BE2C (cell line): ENCODE results near the gene VSTM2A.

ENCODE experiments used
- DNase-seq: peaks from one replicate; pipeline ENCODE4 v3.0.0-alpha.2; 2020
- H3K27me3 ChIP-seq: fragments of 250-450 bp; sonication (Bioruptor Pico); 2 replicates; pipeline ENCODE4 v1.5.1; 2020; ENCODE audit warnings: mild to moderate bottlenecking
- H3K36me3 ChIP-seq: fragments of 250-450 bp; sonication (Bioruptor Pico); 2 replicates; pipeline ENCODE4 v1.5.1; 2020; ENCODE audit warnings: mild to moderate bottlenecking
- H3K4me1 ChIP-seq: fragments of 250-450 bp; sonication (Bioruptor Pico); 2 replicates; pipeline ENCODE4 v1.5.1; 2020
- H3K4me3 ChIP-seq: 2 replicates; pipeline ENCODE4 v1.5.1; 2011; ENCODE audit warnings: low read depth, low read length
- H3K9me3 ChIP-seq: fragments of 250-450 bp; sonication (Bioruptor Pico); 2 replicates; pipeline ENCODE4 v1.5.1; 2020
- TF ChIP-seq, protein P1 (sequence below): IDR thresholded peaks from 2 replicates; pipeline ENCODE4 v1.5.1; 2012; ENCODE audit warnings: mild to moderate bottlenecking, low read depth, low read length

Gene VSTM2A

DNA sequence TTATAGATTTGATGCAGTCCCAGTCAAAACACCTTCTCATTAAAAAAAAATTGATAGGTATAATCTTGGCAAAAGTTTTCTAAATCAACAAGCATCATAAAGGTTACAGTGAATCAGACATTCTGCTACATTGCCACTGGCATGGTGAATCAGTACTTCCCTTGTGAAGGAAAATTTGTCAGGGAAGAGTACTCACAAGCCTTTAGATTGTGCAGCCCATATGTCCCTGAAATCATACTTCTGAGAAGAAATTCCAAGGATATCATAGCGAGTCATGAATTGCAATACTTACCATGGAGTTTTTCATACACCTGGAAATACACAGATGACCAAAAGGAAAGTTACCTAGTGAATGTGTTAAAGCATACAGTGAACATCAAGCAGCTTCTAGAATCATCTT lies 17.2 kb downstream of the VSTM2A start:
- Histone ChIP-seq H3K4me3 (no peak overlapping the region), H3K4me1 (peaks cover 6% of the 10 kb centered on the region; the same call in 1 of the 2 replicates), H3K9me3 (no peaks in the 10 kb centered on the region), H3K36me3 (no peaks in the 10 kb centered on the region; the same call in none of the 2 replicates), H3K27me3 (no peaks in the 10 kb centered on the region)
- no peak for DNase-seq
- TF ChIP-seq, protein P1, sequence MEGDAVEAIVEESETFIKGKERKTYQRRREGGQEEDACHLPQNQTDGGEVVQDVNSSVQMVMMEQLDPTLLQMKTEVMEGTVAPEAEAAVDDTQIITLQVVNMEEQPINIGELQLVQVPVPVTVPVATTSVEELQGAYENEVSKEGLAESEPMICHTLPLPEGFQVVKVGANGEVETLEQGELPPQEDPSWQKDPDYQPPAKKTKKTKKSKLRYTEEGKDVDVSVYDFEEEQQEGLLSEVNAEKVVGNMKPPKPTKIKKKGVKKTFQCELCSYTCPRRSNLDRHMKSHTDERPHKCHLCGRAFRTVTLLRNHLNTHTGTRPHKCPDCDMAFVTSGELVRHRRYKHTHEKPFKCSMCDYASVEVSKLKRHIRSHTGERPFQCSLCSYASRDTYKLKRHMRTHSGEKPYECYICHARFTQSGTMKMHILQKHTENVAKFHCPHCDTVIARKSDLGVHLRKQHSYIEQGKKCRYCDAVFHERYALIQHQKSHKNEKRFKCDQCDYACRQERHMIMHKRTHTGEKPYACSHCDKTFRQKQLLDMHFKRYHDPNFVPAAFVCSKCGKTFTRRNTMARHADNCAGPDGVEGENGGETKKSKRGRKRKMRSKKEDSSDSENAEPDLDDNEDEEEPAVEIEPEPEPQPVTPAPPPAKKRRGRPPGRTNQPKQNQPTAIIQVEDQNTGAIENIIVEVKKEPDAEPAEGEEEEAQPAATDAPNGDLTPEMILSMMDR: no peak

DNA sequence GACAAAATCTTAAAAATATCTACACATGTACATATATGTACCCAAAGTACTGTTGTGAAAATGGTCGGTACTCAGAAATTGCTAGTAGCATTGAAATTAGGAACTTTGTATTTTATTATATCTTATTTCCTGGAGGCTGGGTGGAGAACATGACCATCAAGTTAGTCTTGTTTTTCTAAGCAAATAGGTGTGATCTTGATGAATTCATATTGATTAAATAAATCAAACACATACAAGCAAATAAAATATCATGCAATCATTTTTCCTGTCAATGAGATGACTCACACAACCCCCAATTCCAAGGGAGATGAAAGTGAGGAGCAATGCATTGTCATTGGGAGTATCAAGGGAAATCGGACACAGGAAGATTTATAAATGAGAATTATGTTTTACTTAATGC lies 18.0 kb downstream of the VSTM2A start:
- Histone ChIP-seq H3K4me1 (peaks cover 6% of the 10 kb centered on the region; the same call in 1 of the 2 replicates), H3K9me3 (no peaks in the 10 kb centered on the region), H3K27me3 (no peaks in the 10 kb centered on the region), H3K4me3 (no peak overlapping the region), H3K36me3 (no peaks in the 10 kb centered on the region; the same call in 1 of the 2 replicates)
- TF ChIP-seq, protein P1: no peak
- no peak for DNase-seq

DNA sequence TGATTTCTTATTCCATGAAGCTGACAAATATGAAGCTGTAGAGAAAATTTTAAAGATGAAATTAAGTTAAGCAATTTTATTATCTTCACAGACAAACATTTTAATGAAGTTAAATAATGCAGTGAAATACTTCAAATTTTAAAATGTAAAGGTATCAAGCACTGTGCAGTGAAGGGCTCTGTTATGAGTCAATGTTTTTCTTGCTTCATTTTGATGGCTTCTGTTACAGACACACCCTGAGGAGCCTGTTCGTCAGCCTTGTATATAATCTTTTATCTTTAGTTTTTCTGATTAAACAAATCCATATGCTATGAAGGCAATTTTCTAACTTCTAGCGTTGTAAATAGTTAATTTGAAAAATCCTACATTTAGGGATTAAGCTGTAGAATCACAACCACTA lies 18.5 kb downstream of the VSTM2A start:
- H3K4me1 ChIP-seq: peaks cover 6% of the 10 kb centered on the region; the same call in 1 of the 2 replicates
- no peak overlapping the region for H3K4me3 ChIP-seq
- no peaks in the 10 kb centered on the region; the same call in 1 of the 2 replicates for H3K36me3 ChIP-seq
- TF ChIP-seq, protein P1: no peak
- no peaks in the 10 kb centered on the region for H3K9me3 ChIP-seq
- DNase-seq: no peak
- no peaks in the 10 kb centered on the region for H3K27me3 ChIP-seq

DNA sequence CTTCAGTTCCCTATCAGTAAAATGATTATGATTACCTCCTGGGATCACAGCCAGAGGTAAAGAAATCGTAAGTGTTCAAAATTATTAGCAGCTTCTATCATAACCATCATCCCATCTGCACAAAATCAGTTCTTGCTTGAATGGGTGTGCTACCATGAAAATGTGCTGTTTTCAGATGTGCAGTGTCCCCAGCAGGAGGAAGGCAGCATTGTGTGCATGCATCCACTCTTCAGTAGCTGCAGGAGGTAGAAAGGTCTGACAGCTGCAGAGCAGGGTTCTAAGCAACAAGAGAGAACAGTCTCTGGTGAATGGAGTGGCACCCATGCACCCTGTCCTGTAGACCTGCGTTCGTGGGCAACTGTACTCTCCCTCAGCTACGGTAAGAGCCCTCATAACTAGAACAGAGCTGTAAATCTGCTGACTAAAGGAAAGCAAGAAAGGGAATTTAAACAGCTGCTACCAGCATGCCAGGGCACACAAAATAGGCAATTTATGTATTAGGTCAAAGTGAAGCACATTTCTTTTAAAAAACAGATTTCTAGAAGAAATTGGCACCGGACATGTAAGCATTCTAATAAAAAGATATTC lies 21.2 kb downstream of the VSTM2A start:
- DNase-seq: no peak
- TF ChIP-seq, protein P1: peak; percentile 23; the same call in 1 of the 2 replicates
- no peaks in the 10 kb centered on the region for H3K4me1 ChIP-seq
- no peaks in the 10 kb centered on the region for H3K9me3 ChIP-seq
- H3K4me3 ChIP-seq: no peak overlapping the region
- no peaks in the 10 kb centered on the region for H3K36me3 ChIP-seq
- no peaks in the 10 kb centered on the region for H3K27me3 ChIP-seq

DNA sequence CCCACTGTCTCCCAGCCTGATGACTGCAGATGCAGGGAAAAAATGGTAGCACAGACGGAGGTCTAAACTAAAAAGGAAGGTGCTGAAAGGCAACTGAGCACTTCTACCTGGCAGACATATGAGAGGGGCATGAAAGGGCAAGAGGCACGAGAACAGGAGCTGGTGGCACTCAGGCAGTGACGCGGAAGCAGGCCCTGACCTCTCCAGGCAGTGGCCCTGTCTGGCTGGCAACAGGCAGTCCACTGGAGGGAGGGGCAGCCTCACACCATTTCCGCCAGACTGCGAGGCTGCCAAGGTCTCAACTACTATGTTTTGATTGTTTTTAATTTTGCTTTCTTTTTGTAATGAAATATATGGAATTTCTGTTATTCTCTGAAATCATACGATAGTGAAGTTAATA lies 23.3 kb downstream of the VSTM2A start:
- Histone ChIP-seq H3K27me3 (no peaks in the 10 kb centered on the region), H3K36me3 (no peaks in the 10 kb centered on the region), H3K4me3 (no peak overlapping the region), H3K9me3 (no peaks in the 10 kb centered on the region), H3K4me1 (no peaks in the 10 kb centered on the region)
- DNase-seq: no peak
- TF ChIP-seq, protein P1: no peak

DNA sequence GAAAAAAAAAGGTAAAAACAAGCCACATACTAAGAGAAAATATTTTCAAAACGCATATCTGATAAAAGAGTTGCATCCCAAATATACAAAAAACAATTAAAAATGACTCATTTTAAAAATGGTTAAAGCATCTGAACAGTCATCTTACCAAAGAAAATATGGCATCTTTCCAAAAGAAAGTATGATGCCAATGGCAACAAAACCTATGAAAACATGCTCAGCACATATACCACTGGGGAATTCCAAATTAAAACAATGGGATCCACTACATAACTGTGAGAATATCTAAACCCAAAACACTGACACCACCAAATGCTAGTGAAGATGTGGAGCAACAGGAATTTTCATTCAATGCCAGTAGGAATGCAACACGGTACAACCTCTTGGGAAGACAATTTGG lies 39.3 kb downstream of the VSTM2A start:
- H3K36me3 ChIP-seq: no peaks in the 10 kb centered on the region
- H3K4me1 ChIP-seq: no peaks in the 10 kb centered on the region; the same call in 1 of the 2 replicates
- no peaks in the 10 kb centered on the region for H3K9me3 ChIP-seq
- no peaks in the 10 kb centered on the region for H3K27me3 ChIP-seq
- DNase-seq: no peak
- no peak overlapping the region for H3K4me3 ChIP-seq
- TF ChIP-seq, protein P1: no peak
